SK-N-SH (cell line): ENCODE results near the gene DTNBP1. TPM values are rescaled to one million over a fixed set of nuclear protein-coding genes. Genes with fewer than 3 reads are reported as not detected.

Experiments
- CTCF ChIA-PET: fragments of 300-600, 350-600 bp; formaldehyde crosslinking; extraction: SDS; loops from one replicate; lab custom pipeline; 2021; lab: Yijun Ruan, JAX
- POLR2A ChIA-PET: fragments of 350-600 bp; sonication (Branson Sonifier 250); formaldehyde crosslinking; extraction: SDS; loops from one replicate; lab custom pipeline; 2020; ENCODE audit warnings: antibody characterized with exemption, inconsistent platforms; lab: Yijun Ruan, JAX
- DNase-seq: peaks from one replicate; pipeline ENCODE4 v3.0.0; 2012
- H2AFZ ChIP-seq: fragments of 200-600 bp; sonication (generic); 2 replicates; pipeline ENCODE4 v1.8.1; 2016; ENCODE audit warnings: antibody characterized with exemption, mild to moderate bottlenecking, low read depth
- H3F3A ChIP-seq: fragments of 200-600 bp; sonication (generic); replicated peaks from 2 replicates; pipeline ENCODE3; 2016; ENCODE audit warnings: antibody characterized with exemption, mild to moderate bottlenecking; ENCODE audit not compliant: insufficient read depth
- H3K27ac ChIP-seq, 2 experiments: fragments of 200-500 bp in 1 of 2; fragments of 200-600 bp in 1 of 2; sonication (Bioruptor generic) in 1 of 2; sonication (generic), shearing (Covaris generic) in 1 of 2; 2 replicates each; pipeline versions ENCODE4 v1.5.1 to v1.6.1; 2014 to 2016; ENCODE audit warnings: low read depth in 2 of 2, inconsistent platforms in 1 of 2, low read length in 1 of 2, mild to moderate bottlenecking in 1 of 2, mixed read lengths in 1 of 2
- H3K27me3 ChIP-seq: fragments of 200-600 bp; sonication (generic), shearing (Covaris generic); 2 replicates; pipeline ENCODE4 v1.6.1; 2016; ENCODE audit warnings: mixed run types; ENCODE audit not compliant: insufficient read depth
- H3K36me3 ChIP-seq, 2 experiments: fragments of 200-500 bp in 1 of 2; fragments of 200-600 bp in 1 of 2; sonication (Bioruptor generic) in 1 of 2; sonication (generic) in 1 of 2; replicated peaks in 1 of 2; 2 replicates each; pipeline versions ENCODE3 to v1.5.1; 2014 to 2016; ENCODE audit warnings: low read length in 1 of 2, mild to moderate bottlenecking in 1 of 2; ENCODE audit not compliant: insufficient read depth in 2 of 2, control insufficient read depth in 1 of 2
- H3K4me1 ChIP-seq, 2 experiments: fragments of 200-500 bp in 1 of 2; fragments of 200-600 bp in 1 of 2; sonication (Bioruptor generic) in 1 of 2; sonication (generic), shearing (Covaris generic) in 1 of 2; 2 replicates each; pipeline versions ENCODE4 v1.5.1 to v1.6.1; 2014 to 2016; ENCODE audit warnings: low read depth in 1 of 2, low read length in 1 of 2, mixed run types in 1 of 2; ENCODE audit not compliant: insufficient read depth in 2 of 2, control insufficient read depth in 1 of 2
- H3K4me2 ChIP-seq: fragments of 200-600 bp; sonication (generic), shearing (Covaris generic); 2 replicates; pipeline ENCODE4 v1.6.1; 2017; ENCODE audit warnings: mixed run types
- H3K4me3 ChIP-seq, 2 experiments: fragments of 200-500 bp in 1 of 2; fragments of 200-600 bp in 1 of 2; sonication (Bioruptor generic) in 1 of 2; sonication (generic), shearing (Covaris generic) in 1 of 2; 2 replicates each; pipeline versions ENCODE4 v1.5.1 to v1.8.1; 2014 to 2016; ENCODE audit warnings: low read depth in 2 of 2, inconsistent platforms in 1 of 2, low read length in 1 of 2, mild to moderate bottlenecking in 1 of 2, mixed read lengths in 1 of 2, moderate library complexity in 1 of 2
- H3K79me2 ChIP-seq: fragments of 200-600 bp; sonication (generic); 2 replicates; pipeline ENCODE4 v1.8.1; 2017; ENCODE audit warnings: mild to moderate bottlenecking; ENCODE audit not compliant: insufficient read depth
- H3K9ac ChIP-seq: fragments of 200-600 bp; sonication (generic); 2 replicates; pipeline ENCODE4 v1.6.1; 2017; ENCODE audit warnings: mixed run types
- H3K9me2 ChIP-seq: fragments of 200-600 bp; sonication (generic); 2 replicates; pipeline ENCODE4 v1.6.1; 2017; ENCODE audit warnings: mixed run types
- H3K9me3 ChIP-seq: fragments of 200-600 bp; sonication (generic); 2 replicates; pipeline ENCODE4 v1.6.1; 2017; ENCODE audit warnings: mixed run types, mild to moderate bottlenecking, moderate library complexity
- H4K20me1 ChIP-seq: fragments of 200-600 bp; sonication (generic); 2 replicates; pipeline ENCODE4 v1.6.1; 2017; ENCODE audit warnings: mild to moderate bottlenecking, mixed run types; ENCODE audit not compliant: insufficient read depth
- ELF1 ChIP-seq: IDR thresholded peaks from 2 replicates; pipeline ENCODE4 v1.4.0; 2012
- EZH2phosphoT487 ChIP-seq: fragments of 200-600 bp; sonication (generic); IDR thresholded peaks from 2 replicates; pipeline ENCODE4 v1.6.1; 2017; ENCODE audit warnings: low read depth, mixed run types, mild to moderate bottlenecking, antibody characterized with exemption, moderate library complexity, borderline replicate concordance
- FOXJ3 ChIP-seq: sonication (generic); formaldehyde crosslinking; IDR thresholded peaks from 2 replicates; pipeline ENCODE4 v1.5.1; 2020; ENCODE audit warnings: mild to moderate bottlenecking, missing genetic modification reagents
- GABPA ChIP-seq: IDR thresholded peaks from 2 replicates; pipeline ENCODE4 v1.4.0; 2012; ENCODE audit warnings: low read depth, mild to moderate bottlenecking
- GATA2 ChIP-seq: sonication (generic); formaldehyde crosslinking; IDR thresholded peaks from 2 replicates; pipeline ENCODE4 v1.5.0; 2020; ENCODE audit warnings: mild to moderate bottlenecking, missing genetic modification reagents
- MEF2A ChIP-seq: IDR thresholded peaks from 2 replicates; pipeline ENCODE4 v1.4.0; 2012; ENCODE audit warnings: low read depth, borderline replicate concordance
- NFIC ChIP-seq: IDR thresholded peaks from 2 replicates; pipeline ENCODE4 v1.4.0; 2012; ENCODE audit warnings: borderline replicate concordance
- NRF1 ChIP-seq: IDR thresholded peaks from 2 replicates; pipeline ENCODE4 v1.6.1; 2012; ENCODE audit warnings: low read depth, mild to moderate bottlenecking, low read length
- RCOR1 ChIP-seq: fragments of 150-350 bp; IDR thresholded peaks from 2 replicates; pipeline ENCODE4 v1.6.1; 2017; ENCODE audit warnings: antibody characterized with exemption, low read length
- RFX5 ChIP-seq: IDR thresholded peaks from 2 replicates; pipeline ENCODE4 v1.6.1; 2012; ENCODE audit warnings: mild to moderate bottlenecking, improper control_type of control experiment, low read length
- RXRA ChIP-seq: IDR thresholded peaks from 2 replicates; pipeline ENCODE4 v1.4.0; 2012; ENCODE audit warnings: low read depth, mild to moderate bottlenecking, borderline replicate concordance
- SIN3A ChIP-seq: IDR thresholded peaks from 2 replicates; pipeline ENCODE4 v1.6.1; 2012; ENCODE audit warnings: low read depth, mild to moderate bottlenecking, low read length, moderate library complexity, borderline replicate concordance
- SMC3 ChIP-seq: IDR thresholded peaks from 2 replicates; pipeline ENCODE4 v1.6.1; 2012; ENCODE audit warnings: low read depth, low read length, improper control_type of control experiment
- TEAD4 ChIP-seq: IDR thresholded peaks from 2 replicates; pipeline ENCODE4 v1.4.0; 2012; ENCODE audit warnings: mild to moderate bottlenecking, borderline replicate concordance; ENCODE audit not compliant: insufficient read depth
- YY1 ChIP-seq: IDR thresholded peaks from 2 replicates; pipeline ENCODE4 v1.4.0; 2012; ENCODE audit warnings: low read depth, mild to moderate bottlenecking
- WGBS: methylation state at CpG from one replicate; pipeline ENCODE4 v1.1.6; 2017; ENCODE audit warnings: low lambda C conversion rate; 5-methylcytosine and 5-hydroxymethylcytosine counted together
- polyA plus RNA-seq, 3 experiments: library from polyadenylated mRNA; depleted of rRNA; stranded (reverse); fragments of >200 nt; gene quantifications; 2 replicates each; pipeline ENCODE4 v1.2.3, GENCODE V29; 2012
- TF ChIP-seq, protein P1 (sequence below): fragments of 150-350 bp; IDR thresholded peaks from 2 replicates; pipeline ENCODE4 v1.6.1; 2016; ENCODE audit warnings: mild to moderate bottlenecking, low read depth, low read length
- TF ChIP-seq, protein P2 (sequence below): IDR thresholded peaks from 2 replicates; pipeline ENCODE4 v1.4.0; 2012; ENCODE audit warnings: low read depth, borderline replicate concordance
- TF ChIP-seq, protein P3 (sequence below): fragments of 150-350 bp; IDR thresholded peaks from 2 replicates; pipeline ENCODE4 v1.6.1; 2017; ENCODE audit warnings: antibody characterized with exemption, low read length, low read depth, borderline replicate concordance
- TF ChIP-seq, protein P4 (sequence below): IDR thresholded peaks from 2 replicates; pipeline ENCODE4 v1.4.0; 2012; ENCODE audit warnings: low read depth, borderline replicate concordance

The DTNBP1 gene
- polyA plus RNA-seq, 1 of the 3 experiments (the other 2 are of a cell fraction), result 19.7 TPM

DNA sequence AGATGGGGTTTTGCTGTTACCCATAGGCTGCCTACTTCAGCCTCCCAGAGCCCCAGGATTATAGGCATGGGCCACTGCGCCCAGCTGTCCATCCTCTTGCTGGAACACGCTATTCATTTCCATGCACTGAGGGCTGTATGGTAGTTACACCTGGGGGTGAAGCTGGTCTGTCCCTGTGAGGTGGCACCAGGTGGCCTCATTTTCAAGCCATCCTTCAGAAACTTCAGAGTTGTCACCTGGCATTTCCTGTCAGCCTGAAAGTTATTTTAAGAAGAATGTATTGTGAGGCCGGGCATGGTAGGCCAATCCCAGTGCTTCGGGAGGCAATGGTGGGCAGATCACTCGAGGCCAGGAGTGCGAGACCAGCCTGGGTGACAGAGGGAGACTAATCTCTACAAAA lies 147.6 kb downstream of the DTNBP1 start:
- H3K27me3 ChIP-seq, result no peaks in the 10 kb centered on the region
- ChIA-PET CTCF (interaction anchor here (2.7 kb wide), 1 partner anchor 108 kb away, joined by 13 read pairs; no protein-coding TSS in a partner anchor), POLR2A (no interaction called here)
- H3K9ac ChIP-seq, result no peak overlapping the region
- no peak overlapping the region for H3K4me2 ChIP-seq
- peaks cover 8 to 25% of the 10 kb centered on the region in 2 experiments for H3K36me3 ChIP-seq
- H3K9me2 ChIP-seq, result no peaks in the 10 kb centered on the region
- 98% methylated on average over 6 of the region's 6 CpGs for WGBS
- no peak for DNase-seq
- 0 out of 2 replicates have a peak, but pooled peaks cover 3% of the 10 kb centered on the region for H4K20me1 ChIP-seq
- H3K27ac ChIP-seq, result no peak overlapping the region
- H2AFZ ChIP-seq, result no peak overlapping the region
- H3K9me3 ChIP-seq, result no peaks in the 10 kb centered on the region
- no peaks in the 10 kb centered on the region for H3F3A ChIP-seq
- TF ChIP-seq RCOR1, result no peak
- TF ChIP-seq, protein P1, sequence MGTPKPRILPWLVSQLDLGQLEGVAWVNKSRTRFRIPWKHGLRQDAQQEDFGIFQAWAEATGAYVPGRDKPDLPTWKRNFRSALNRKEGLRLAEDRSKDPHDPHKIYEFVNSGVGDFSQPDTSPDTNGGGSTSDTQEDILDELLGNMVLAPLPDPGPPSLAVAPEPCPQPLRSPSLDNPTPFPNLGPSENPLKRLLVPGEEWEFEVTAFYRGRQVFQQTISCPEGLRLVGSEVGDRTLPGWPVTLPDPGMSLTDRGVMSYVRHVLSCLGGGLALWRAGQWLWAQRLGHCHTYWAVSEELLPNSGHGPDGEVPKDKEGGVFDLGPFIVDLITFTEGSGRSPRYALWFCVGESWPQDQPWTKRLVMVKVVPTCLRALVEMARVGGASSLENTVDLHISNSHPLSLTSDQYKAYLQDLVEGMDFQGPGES, result no peak
- no peak for TF ChIP-seq SMC3
- TF ChIP-seq YY1, result no peak
- TF ChIP-seq SIN3A, result no peak
- TF ChIP-seq NRF1, result no peak
- TF ChIP-seq, protein P2, sequence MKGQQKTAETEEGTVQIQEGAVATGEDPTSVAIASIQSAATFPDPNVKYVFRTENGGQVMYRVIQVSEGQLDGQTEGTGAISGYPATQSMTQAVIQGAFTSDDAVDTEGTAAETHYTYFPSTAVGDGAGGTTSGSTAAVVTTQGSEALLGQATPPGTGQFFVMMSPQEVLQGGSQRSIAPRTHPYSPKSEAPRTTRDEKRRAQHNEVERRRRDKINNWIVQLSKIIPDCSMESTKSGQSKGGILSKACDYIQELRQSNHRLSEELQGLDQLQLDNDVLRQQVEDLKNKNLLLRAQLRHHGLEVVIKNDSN, result no peak
- TF ChIP-seq FOXJ3 (CRISPR knock-in tag), result no peak
- no peak for TF ChIP-seq RFX5
- TF ChIP-seq ELF1, result no peak
- TF ChIP-seq TEAD4, result no peak
- TF ChIP-seq, protein P3, sequence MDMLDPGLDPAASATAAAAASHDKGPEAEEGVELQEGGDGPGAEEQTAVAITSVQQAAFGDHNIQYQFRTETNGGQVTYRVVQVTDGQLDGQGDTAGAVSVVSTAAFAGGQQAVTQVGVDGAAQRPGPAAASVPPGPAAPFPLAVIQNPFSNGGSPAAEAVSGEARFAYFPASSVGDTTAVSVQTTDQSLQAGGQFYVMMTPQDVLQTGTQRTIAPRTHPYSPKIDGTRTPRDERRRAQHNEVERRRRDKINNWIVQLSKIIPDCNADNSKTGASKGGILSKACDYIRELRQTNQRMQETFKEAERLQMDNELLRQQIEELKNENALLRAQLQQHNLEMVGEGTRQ, result no peak
- H3K4me3 ChIP-seq, result no peak overlapping the region
- no peaks in the 10 kb centered on the region; a peak in 1 of 4 replicates for H3K4me1 ChIP-seq
- H3K79me2 ChIP-seq, result no peaks in the 10 kb centered on the region

DNA sequence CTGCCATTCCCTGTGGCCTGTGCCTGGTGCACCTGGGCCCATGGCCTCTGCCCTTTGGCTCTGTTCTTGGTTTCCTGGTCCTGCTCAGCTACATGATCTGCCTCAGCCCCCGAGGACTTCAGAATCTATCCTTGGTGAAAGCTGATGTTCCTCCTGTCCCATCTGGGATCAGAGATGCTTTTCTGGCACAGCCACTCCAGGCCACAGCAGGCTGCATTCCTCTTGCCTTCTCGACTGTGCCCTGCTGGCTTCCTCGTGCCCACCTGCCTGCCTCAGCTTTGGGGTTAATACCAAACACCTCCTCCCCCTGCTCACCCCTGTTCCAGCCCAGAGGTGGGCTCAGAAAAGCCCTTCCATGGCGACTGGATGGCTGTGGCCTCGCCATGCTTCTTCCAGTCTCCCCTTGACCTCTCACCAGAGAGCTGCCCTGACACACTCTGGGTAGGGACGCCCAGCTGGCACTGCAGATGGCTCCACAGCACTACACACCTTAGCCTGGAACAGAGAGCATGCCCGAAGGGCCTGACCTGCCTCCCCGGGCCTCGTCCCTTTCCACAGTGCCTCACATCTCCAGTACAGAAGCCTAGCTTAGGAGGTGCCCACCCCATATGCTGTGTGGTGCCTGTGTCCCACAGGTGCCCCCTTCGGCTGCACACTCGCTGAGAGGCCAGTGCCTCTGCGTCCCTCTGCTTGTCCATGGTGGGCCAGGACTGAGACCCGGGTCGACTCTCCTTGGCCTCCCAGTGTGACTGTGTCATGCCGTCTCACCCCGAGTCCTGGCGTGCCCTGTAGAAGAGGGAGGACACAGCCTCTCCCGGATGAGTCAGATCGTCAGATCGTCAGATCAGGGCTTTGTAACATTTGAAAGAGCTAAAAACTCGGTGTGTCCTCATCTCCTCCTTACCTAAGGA lies 148.8 kb downstream of the DTNBP1 start:
- CTCF ChIA-PET, result interaction anchor here (0.5 to 2.7 kb wide), 3 partner anchors 54 to 110 kb away, joined by 3 to 13 read pairs (median 3); no protein-coding TSS in a partner anchor
- POLR2A ChIA-PET, result no interaction called here
- Histone ChIP-seq H3K79me2 (no peaks in the 10 kb centered on the region), H3K4me3 (no peak overlapping the region), H2AFZ (no peak overlapping the region), H3K36me3 (peaks cover 8 to 17% of the 10 kb centered on the region in 2 experiments), H3K27me3 (no peaks in the 10 kb centered on the region), H3K9me2 (no peaks in the 10 kb centered on the region), H3K4me1 (no peaks in the 10 kb centered on the region; a peak in 1 of 4 replicates), H3K9ac (no peak overlapping the region), H3K4me2 (no peak overlapping the region), H3K9me3 (no peaks in the 10 kb centered on the region), H3K27ac (no peak overlapping the region), H3F3A (no peaks in the 10 kb centered on the region), H4K20me1 (0 out of 2 replicates have a peak, but pooled peaks cover 3% of the 10 kb centered on the region)
- 86% methylated on average over 5 of the region's 21 CpGs for WGBS
- no peak for TF ChIP-seq NFIC
- TF ChIP-seq GATA2 (CRISPR knock-in tag), result no peak
- TF ChIP-seq, protein P1, result no peak
- TF ChIP-seq MEF2A, result no peak
- no peak for TF ChIP-seq EZH2phosphoT487
- no peak for TF ChIP-seq ELF1
- TF ChIP-seq GABPA, result no peak
- TF ChIP-seq RXRA, result no peak
- TF ChIP-seq, protein P4, sequence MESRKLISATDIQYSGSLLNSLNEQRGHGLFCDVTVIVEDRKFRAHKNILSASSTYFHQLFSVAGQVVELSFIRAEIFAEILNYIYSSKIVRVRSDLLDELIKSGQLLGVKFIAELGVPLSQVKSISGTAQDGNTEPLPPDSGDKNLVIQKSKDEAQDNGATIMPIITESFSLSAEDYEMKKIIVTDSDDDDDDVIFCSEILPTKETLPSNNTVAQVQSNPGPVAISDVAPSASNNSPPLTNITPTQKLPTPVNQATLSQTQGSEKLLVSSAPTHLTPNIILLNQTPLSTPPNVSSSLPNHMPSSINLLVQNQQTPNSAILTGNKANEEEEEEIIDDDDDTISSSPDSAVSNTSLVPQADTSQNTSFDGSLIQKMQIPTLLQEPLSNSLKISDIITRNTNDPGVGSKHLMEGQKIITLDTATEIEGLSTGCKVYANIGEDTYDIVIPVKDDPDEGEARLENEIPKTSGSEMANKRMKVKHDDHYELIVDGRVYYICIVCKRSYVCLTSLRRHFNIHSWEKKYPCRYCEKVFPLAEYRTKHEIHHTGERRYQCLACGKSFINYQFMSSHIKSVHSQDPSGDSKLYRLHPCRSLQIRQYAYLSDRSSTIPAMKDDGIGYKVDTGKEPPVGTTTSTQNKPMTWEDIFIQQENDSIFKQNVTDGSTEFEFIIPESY, result no peak
- no peak for TF ChIP-seq SMC3
- TF ChIP-seq YY1, result no peak
- DNase-seq, result no peak
